ENCODE measurements around the gene TBL2.

TBL2 gene

GRCh38 chr7:73522105-73522872 is 56.1 kb downstream of the TBL2 start, which contains the start of gene BAZ1B (continued):
- TF ChIP-seq SCRT2 (tag by site-specific recombination; IDR thresholded peaks at IDR 0.05) (no peak), ZNF398 (tag by site-specific recombination; IDR thresholded peaks at IDR 0.05) (peak; percentile 82), ZNF571 (tag by site-specific recombination; IDR thresholded peaks at IDR 0.05) (no peak), ZNF513 (tag by site-specific recombination; IDR thresholded peaks at IDR 0.05) (no peak), ZNF596 (tag by site-specific recombination; IDR thresholded peaks at IDR 0.05) (0 out of 2 replicates have a peak, but pooled peaks have one; percentile 40), PATZ1 (tag by site-specific recombination; IDR thresholded peaks at IDR 0.05) (peak; percentile 85), ZSCAN16 (tag by site-specific recombination; IDR thresholded peaks at IDR 0.05) (no peak), ZNF585B (tag by site-specific recombination; IDR thresholded peaks at IDR 0.05) (no peak), ZNF2 (tag by site-specific recombination; IDR thresholded peaks at IDR 0.05) (peak; percentile 59; the same call in 1 of the 2 replicates), KLF9 (tag by site-specific recombination; IDR thresholded peaks at IDR 0.05; ENCODE audit: low read depth) (peak; percentile 82), WT1 (tag by site-specific recombination; IDR thresholded peaks at IDR 0.05) (peak; percentile 25; the same call in 1 of the 2 replicates), ZNF394 (tag by site-specific recombination; IDR thresholded peaks at IDR 0.05; ENCODE audit: borderline replicate concordance) (peak; percentile 49; the same call in 1 of the 2 replicates), ZNF280D (tag by site-specific recombination; IDR thresholded peaks at IDR 0.05) (no peak), ZNF433 (tag by site-specific recombination; IDR thresholded peaks at IDR 0.05; ENCODE audit: low read depth) (no peak), ZNF555 (tag by site-specific recombination; conservative IDR thresholded peaks at IDR 0.05) (no peak), KLF10 (tag by site-specific recombination; IDR thresholded peaks at IDR 0.05) (peak; percentile 41; the same call in 1 of the 2 replicates), ZNF623 (tag by site-specific recombination; IDR thresholded peaks at IDR 0.05) (no peak), ZNF341 (tag by site-specific recombination; IDR thresholded peaks at IDR 0.05; ENCODE audit: low read depth) (peak; percentile 77), ZBTB1 (tag by site-specific recombination; IDR thresholded peaks at IDR 0.05) (no peak), MYNN (tag by site-specific recombination; IDR thresholded peaks at IDR 0.05; ENCODE audit: borderline replicate concordance) (no peak), ZNF76 (tag by site-specific recombination; IDR thresholded peaks at IDR 0.05; ENCODE audit: borderline replicate concordance, low read depth) (0 out of 2 replicates have a peak, but pooled peaks have one; percentile 43), ZNF155 (tag by site-specific recombination; IDR thresholded peaks at IDR 0.05) (no peak), PRDM10 (tag by site-specific recombination; IDR thresholded peaks at IDR 0.05) (peak; percentile 79), ZNF24 (tag by site-specific recombination; IDR thresholded peaks at IDR 0.05) (peak; percentile 57), ZNF221 (tag by site-specific recombination; IDR thresholded peaks at IDR 0.05; ENCODE audit: borderline replicate concordance) (0 out of 2 replicates have a peak, but pooled peaks have one; percentile 6), HOXD13 (CRISPR knock-in tag; IDR thresholded peaks at IDR 0.05; ENCODE audit: borderline replicate concordance) (no peak), ZNF624 (tag by site-specific recombination; IDR thresholded peaks at IDR 0.05) (no peak), ZNF837 (tag by site-specific recombination; IDR thresholded peaks at IDR 0.05) (no peak)
